Kidney tubule cell (primary cell): Measurements from ENCODE around the gene CRYBG3.
A peak's percentile ranks its signal among the peaks of the same experiment; 100 is the strongest.

ENCODE experiments used
- DNase-seq: peaks from one replicate; pipeline ENCODE4 v3.0.0-alpha.2; 2018; ENCODE audit warnings: low spot score

CRYBG3 gene

DNA sequence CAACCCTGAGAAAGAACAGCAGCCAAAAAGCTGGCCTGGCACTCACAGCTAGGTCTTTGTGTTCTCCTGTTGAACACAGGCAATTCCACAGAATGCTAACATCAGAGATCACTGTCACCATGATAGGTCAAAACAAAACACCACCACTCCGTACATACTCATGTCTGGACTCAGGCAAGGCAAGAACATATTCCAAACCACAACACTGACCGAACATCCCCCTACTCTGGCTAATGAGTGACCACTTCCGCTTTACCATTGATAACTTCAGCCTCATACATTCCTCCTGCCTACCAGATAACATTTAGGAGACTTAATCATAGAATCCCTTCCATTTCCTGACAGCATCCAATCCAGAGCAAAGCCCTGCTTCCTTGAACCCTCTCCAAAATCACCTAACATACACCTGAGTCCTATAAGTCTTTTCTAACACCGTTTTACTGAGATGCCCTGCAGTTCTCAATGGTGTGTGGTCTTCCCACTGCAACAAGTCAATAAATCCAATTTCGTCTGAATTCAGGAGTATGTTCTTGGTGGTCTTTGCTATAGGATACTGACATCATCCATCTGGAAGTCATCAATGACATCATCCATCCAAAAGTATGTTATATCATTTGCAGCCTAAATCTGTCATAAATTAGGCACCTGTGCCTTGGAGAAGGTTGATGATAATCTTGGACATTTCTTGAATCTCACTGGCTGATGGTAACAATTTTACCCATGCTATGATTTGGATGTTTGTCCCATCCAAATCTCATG is 126.7 kb downstream of the CRYBG3 start:
- DNase-seq: peak; percentile 12

- no peak for DNase-seq
Observed at GRCh38 chr3:97949110-97949485, 127.3 kb downstream of the CRYBG3 start.

DNA sequence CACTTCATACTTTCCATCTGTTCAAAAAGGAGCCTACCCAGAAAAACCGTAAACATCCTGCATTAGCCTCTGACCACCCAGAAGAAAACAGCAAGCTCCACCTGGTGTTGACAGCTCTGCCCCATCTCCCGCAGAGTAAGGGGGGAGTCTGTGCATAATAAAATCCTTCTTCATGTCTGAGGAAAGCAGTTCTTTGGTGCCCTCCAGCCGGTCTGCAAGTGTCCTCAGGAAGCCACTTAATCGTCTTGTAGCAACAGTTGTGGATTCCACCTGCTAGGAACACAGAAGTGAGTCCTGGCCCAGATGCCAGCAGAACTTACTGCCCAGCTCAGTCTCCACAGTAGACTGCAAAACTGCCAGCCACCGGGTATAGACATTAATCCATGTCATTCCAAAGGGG is 127.9 kb downstream of the CRYBG3 start:
- no peak for DNase-seq

DNA sequence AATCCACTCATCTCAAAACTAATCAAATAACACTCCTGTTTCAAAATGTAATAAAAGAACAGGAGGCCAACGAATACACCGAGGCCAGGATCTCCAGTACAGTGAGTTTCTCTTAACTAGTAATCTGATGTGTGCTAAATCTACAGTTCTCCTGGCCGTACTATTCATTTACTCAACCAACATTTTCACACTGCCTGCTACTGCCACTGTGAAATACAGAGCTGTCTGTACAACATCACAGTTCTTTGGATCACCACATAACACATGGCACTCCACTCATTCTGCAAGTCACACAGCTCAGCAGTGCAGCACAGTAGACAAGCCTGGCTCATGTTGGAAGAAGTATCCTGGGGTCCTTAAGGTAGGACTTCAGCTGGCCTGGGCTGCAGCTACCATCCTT is 128.5 kb downstream of the CRYBG3 start:
- DNase-seq: no peak

- peak; percentile 30 for DNase-seq
Observed at GRCh38 chr3:97952280-97952679, 130.5 kb downstream of the CRYBG3 start.

DNA sequence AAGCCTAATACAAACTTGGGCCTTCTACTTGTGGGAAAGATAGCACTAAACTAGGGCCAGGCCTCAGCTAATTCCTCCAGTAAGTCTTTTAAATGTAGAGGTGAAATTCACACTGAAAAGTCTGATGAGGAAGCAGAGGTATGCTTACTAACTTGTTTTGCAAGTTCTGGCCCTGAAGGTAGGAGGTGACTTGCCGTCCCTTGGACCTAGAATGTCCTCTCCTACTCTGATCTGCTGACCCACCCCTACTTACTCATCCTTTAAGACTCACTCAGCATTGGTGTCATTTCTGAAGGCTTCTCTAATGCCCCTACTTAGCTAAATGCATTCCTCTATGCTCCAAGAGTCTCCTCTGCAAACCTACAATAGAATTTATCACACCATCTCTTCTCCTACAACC is 131.1 kb downstream of the CRYBG3 start:
- peak; percentile 59 for DNase-seq

- no peak for DNase-seq
Observed at GRCh38 chr3:97954228-97954827, 132.5 kb downstream of the CRYBG3 start.

DNA sequence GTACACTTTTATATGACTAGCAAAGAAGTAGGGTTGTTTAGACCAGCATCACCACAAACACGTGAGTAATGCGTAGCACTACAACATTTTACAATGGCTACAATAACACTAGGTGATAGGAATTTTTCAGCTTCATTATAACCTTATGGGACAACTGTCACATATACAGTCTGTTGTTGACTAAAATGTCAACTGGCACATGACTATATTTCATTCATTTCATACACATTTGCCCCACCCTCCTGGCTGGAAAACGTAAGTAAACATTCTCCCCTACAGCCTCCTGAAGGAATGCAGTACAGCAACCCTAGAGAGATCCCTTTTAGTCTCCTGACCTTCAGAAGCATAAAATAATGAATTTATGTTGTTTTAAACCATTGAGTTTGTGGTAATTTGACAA is 134.2 kb downstream of the CRYBG3 start:
- no peak for DNase-seq

DNA sequence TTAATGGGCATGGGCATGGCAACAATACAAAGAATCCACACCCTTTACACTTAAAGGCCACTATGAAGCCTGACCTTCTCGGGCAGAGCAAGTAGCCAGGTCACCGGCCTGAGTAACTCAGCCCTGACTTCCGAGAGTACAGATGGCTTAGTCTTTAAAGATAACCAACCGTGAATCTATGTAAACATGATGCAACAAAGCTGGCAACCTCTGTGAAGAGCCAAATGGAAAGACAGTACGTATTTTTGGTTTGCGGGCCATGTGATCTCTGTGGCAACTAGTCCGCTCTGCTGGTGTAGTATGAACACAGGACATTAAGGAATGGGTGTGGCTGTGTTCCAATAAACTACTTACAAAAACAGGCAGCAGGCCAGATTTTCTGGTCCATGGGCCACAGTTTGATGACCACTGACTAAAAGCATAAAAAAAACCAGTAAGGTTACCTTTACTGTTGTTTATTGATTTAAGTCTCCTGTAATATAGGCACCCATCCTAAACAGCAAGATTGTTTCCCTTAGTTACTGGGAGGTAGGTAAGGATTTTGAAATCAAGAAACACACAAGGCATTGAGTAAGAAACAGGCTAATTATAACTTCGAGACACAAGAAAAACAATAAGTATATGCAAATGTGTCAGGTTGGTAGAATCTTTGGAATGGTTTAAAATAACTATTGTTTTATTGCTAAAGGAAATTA is 136.0 kb downstream of the CRYBG3 start:
- peak; percentile 79 for DNase-seq

- peak; percentile 57 for DNase-seq
Observed at GRCh38 chr3:97958396-97958795, 136.6 kb downstream of the CRYBG3 start.

DNA sequence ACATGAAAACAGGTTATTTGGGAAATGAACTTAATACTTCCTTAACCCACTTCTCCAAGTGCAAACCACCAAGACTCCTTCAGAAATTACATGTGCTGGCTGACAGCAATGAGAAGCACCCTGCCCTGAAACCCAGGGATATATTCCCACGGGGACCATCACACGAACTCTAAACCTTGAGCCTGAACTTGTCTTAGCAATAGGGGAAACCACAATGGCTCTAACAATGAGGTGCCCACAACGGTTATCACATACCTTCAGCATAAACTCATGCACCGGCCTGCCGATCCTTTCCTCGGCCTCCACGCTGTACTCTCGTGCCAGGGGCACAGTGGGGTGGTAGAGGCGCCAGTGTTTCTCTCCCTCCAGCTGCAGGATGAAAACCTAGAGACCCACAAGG is 137.0 kb downstream of the CRYBG3 start:
- DNase-seq: no peak

DNA sequence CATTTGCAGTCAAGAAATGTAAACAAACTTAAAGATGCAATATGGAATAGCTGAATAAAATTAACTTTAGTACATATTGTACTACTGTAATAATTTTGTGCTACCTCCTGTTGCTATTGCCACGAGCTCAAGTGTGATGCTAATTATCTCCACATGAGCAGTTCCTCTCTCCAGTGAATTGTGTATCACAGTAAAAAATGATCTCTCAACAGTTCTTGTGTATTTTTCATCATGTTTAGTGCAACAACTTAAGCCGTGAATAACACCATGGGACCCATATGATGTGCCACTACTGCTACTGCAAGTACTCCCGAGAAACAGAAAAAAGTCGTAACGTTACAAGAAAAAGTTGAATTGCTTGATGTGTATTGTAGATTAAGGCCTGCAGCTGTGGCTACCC is 138.1 kb downstream of the CRYBG3 start:
- no peak for DNase-seq

GRCh38 chr3:97960551-97960950 is 138.7 kb downstream of the CRYBG3 start:
- DNase-seq: no peak

GRCh38 chr3:97960993-97961766 is 139.4 kb downstream of the CRYBG3 start:
- no peak for DNase-seq

- no peak for DNase-seq
Observed at GRCh38 chr3:97967966-97968365, 146.2 kb downstream of the CRYBG3 start.

- no peak for DNase-seq
Observed at GRCh38 chr3:97968376-97968775, 146.6 kb downstream of the CRYBG3 start.

GRCh38 chr3:97969541-97969940 is 147.7 kb downstream of the CRYBG3 start:
- no peak for DNase-seq

DNA sequence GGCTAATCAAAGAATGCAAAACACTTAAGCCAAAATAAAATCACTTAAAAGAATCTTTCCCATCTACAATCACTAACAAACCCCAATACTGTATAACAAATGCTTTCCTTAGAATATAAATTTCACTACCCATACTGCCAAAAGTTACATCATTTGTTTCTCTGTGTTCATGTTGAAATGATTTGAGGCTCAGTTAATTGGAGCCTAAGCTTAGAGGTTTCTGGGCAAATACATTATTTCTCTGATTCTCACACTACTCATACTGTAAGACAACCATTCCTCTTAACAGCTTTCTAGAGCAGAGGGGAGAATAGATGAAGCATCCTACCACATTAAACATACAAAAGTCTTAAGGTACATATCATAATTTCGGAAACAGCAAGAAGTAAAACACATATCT is 148.3 kb downstream of the CRYBG3 start:
- no peak for DNase-seq

GRCh38 chr3:97970956-97971620 is 149.3 kb downstream of the CRYBG3 start:
- DNase-seq: no peak

DNA sequence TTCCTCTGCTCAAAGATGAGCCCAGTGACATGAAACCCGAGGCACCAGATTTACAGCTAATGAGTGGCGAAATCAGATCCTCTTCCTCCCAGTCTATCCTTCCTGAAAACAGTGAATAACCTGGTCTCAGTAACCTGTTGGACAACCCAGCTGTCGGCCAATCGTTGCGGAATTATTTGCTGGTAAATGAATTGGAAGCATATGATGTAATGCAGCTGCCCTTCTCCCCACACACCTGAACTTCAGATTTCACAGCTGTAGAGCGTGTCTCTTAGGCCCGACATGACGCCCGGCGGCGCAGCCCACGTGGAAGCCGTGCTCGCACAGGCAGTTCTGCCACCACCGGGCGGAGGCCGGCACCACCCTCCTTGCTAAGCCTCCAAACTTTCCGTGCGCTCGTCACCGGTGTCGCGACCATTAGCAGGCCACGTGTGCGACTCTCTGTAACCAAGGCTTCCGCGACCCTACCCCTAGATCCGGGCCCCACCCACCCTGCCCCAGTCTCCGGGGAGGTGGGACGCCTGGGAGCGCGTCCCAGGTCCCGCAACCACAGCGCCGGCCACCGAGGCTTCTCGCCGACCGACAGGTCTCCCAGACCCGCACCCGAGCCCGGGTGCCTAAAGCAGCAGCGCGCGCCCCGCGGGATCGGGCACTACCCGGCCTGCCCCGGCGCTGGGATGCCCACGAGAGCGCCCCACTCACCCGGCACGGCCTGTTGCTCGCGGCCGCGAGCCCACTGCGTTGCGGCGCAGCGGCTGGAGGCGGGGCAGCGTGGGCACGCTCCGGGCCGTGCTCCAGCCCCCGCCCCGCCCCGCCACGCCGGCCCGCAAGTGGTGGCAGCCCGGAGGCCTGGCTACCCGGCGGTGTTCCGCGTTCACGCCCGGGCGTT is 150.1 kb downstream of the CRYBG3 start, which contains the start of gene RIOX2:
Gene RIOX2 (minus strand): TSS at position 753 of the 889 bp plus-strand sequence. CDS start 4,838 bp downstream, outside the sequence.
- peak; percentile 75 for DNase-seq

DNA sequence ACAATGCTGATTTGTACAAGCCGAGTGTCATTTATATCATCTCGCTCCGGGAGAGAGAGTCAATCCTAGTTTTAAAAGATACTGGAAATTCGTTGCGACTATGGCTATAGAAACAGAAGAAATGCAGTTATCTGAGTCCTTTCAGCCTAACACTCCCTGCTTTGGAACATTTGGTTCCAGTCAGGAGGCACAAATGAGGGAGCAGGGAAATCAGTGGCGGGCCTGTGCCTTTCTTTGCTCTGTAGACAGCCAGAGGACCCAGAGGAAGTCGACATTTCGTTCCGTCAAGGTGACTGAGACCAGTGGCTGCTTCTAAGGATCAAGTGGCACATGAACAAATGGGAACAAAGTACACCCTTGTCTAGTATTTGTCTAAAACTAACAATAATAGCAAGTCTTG is 151.2 kb downstream of the CRYBG3 start:
- no peak for DNase-seq
